ENCODE results near the gene TMEM114. TPM values are rescaled to one million over a fixed set of nuclear protein-coding genes. Genes with fewer than 3 reads are reported as not detected.

The TMEM114 gene
- total RNA-seq, 1 experiment from 2014 or later: not detected

DNA sequence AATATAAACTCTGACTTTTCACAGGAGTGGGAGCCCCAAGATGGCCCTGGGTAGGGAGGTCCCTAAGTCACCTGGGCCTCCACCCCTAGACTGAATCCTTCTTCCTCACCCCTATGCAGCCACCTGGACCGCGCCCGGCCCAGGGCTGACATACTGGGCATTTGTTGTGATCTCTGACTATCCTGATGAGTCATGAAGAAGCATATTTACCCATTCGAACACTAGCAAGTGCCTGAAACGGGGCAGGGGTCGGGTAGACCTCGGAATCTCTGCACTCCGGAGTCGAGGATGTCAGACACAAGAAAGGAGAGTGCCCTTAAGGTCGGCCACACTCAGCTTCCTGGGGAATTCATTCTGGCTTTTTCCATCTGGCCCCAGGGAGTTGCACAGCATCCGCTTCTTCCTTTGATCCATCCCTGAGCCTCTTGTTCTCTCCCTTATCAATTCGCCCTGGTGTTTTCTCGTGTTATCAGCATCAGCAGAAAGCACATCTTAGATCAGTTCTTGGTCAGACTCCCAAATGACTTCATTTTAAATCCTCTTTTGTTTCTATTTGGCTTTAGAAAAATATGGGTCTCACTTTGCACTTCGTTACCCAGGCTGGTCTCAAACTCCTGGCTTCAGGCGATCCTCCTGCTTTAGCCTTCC, 41.6 kb upstream of the TMEM114 start:
- H3K36me3 ChIP-seq (ENCODE audit: control insufficient read depth, insufficient read depth, low read length): peaks cover 5% of the 10 kb centered on the region

DNA sequence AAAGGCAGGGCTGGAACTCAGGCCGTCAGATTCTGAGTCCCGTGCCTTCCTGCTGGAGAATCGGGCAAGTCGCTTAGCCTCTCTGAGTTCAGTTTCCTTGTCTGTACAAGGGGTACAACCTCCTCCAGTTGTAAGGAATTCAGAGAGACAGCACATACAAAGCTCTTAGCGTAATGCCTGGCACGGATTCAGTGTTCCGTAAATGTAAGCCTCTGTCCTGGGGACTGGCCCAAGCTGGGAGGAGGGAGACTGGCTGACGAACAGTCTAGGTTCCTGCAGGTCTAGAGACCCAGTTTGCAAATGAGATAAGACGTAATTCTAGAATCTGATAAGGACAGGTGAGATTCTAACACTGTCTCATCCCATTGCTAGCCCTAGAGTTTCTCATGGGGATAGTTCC, 41.1 kb upstream of the TMEM114 start:
- ChIA-PET POLR2A (no interaction called here), CTCF (no interaction called here)
- Histone ChIP-seq H3K9me3 (ENCODE audit: control insufficient read depth, insufficient read depth, low read depth, low read length) (no peaks in the 10 kb centered on the region), H3K27me3 (ENCODE audit: control insufficient read depth, insufficient read depth, low read length) (no peaks in the 10 kb centered on the region), H3K27ac (ENCODE audit: low read length) (no peak overlapping the region), H3K4me3 (ENCODE audit: low read depth in 2 of 2, low read length in 2 of 2) (no peak overlapping the region), H3K4me1 (ENCODE audit: control insufficient read depth, insufficient read depth, low read length) (no peaks in the 10 kb centered on the region), H3K36me3 (ENCODE audit: control insufficient read depth, insufficient read depth, low read length) (peaks cover 5% of the 10 kb centered on the region)
- no peak for ATAC-seq
- intact Hi-C loops (cut with micrococcal nuclease; ENCODE audit: unreplicated experiment): no loop called here
- in situ Hi-C loops (cut with HindIII; ENCODE audit: low pct_unique_long_range_greater_than_20kb, low sequenced_read_pairs): no loop called here
- TF ChIP-seq, protein P1, sequence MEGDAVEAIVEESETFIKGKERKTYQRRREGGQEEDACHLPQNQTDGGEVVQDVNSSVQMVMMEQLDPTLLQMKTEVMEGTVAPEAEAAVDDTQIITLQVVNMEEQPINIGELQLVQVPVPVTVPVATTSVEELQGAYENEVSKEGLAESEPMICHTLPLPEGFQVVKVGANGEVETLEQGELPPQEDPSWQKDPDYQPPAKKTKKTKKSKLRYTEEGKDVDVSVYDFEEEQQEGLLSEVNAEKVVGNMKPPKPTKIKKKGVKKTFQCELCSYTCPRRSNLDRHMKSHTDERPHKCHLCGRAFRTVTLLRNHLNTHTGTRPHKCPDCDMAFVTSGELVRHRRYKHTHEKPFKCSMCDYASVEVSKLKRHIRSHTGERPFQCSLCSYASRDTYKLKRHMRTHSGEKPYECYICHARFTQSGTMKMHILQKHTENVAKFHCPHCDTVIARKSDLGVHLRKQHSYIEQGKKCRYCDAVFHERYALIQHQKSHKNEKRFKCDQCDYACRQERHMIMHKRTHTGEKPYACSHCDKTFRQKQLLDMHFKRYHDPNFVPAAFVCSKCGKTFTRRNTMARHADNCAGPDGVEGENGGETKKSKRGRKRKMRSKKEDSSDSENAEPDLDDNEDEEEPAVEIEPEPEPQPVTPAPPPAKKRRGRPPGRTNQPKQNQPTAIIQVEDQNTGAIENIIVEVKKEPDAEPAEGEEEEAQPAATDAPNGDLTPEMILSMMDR (IDR thresholded peaks at IDR 0.05): no peak
- TF ChIP-seq POLR2AphosphoS5 (IDR thresholded peaks at IDR 0.05; ENCODE audit: low read depth, low read length) (no peak), SIN3A (IDR thresholded peaks at IDR 0.05; ENCODE audit: borderline replicate concordance, insufficient read depth, low read depth, low read length) (no peak), TCF7L2 (IDR thresholded peaks at IDR 0.05; ENCODE audit: low read depth, low read length) (no peak)
- TF ChIP-seq, protein P2, sequence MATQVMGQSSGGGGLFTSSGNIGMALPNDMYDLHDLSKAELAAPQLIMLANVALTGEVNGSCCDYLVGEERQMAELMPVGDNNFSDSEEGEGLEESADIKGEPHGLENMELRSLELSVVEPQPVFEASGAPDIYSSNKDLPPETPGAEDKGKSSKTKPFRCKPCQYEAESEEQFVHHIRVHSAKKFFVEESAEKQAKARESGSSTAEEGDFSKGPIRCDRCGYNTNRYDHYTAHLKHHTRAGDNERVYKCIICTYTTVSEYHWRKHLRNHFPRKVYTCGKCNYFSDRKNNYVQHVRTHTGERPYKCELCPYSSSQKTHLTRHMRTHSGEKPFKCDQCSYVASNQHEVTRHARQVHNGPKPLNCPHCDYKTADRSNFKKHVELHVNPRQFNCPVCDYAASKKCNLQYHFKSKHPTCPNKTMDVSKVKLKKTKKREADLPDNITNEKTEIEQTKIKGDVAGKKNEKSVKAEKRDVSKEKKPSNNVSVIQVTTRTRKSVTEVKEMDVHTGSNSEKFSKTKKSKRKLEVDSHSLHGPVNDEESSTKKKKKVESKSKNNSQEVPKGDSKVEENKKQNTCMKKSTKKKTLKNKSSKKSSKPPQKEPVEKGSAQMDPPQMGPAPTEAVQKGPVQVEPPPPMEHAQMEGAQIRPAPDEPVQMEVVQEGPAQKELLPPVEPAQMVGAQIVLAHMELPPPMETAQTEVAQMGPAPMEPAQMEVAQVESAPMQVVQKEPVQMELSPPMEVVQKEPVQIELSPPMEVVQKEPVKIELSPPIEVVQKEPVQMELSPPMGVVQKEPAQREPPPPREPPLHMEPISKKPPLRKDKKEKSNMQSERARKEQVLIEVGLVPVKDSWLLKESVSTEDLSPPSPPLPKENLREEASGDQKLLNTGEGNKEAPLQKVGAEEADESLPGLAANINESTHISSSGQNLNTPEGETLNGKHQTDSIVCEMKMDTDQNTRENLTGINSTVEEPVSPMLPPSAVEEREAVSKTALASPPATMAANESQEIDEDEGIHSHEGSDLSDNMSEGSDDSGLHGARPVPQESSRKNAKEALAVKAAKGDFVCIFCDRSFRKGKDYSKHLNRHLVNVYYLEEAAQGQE (IDR thresholded peaks at IDR 0.05; ENCODE audit: insufficient read depth in 1 of 2, low read depth in 2 of 2, low read length in 1 of 2): no peak
- no TSS peak for BruUV-seq (replicated peaks)
- DNase-seq (ENCODE audit: low read depth, low spot score): no peak

More for the DNA sequence above, 41.6 kb upstream of the TMEM114 start:
- ChIA-PET CTCF (no interaction called here), POLR2A (no interaction called here)
- Histone ChIP-seq H3K9me3 (ENCODE audit: control insufficient read depth, insufficient read depth, low read depth, low read length) (no peaks in the 10 kb centered on the region), H3K27me3 (ENCODE audit: control insufficient read depth, insufficient read depth, low read length) (no peaks in the 10 kb centered on the region), H3K4me3 (ENCODE audit: low read depth in 2 of 2, low read length in 2 of 2) (no peak overlapping the region), H3K4me1 (ENCODE audit: control insufficient read depth, insufficient read depth, low read length) (no peaks in the 10 kb centered on the region), H3K27ac (ENCODE audit: low read length) (no peak overlapping the region)
- no TSS peak for BruUV-seq (replicated peaks)
- intact Hi-C loops (cut with micrococcal nuclease; ENCODE audit: unreplicated experiment): no loop called here
- ATAC-seq: no peak
- no peak for DNase-seq (ENCODE audit: low read depth, low spot score)
- TF ChIP-seq POLR2AphosphoS5 (IDR thresholded peaks at IDR 0.05; ENCODE audit: low read depth, low read length): no peak
- TF ChIP-seq, protein P2 (IDR thresholded peaks at IDR 0.05; ENCODE audit: insufficient read depth in 1 of 2, low read depth in 2 of 2, low read length in 1 of 2): no peak
- in situ Hi-C loops (cut with HindIII; ENCODE audit: low pct_unique_long_range_greater_than_20kb, low sequenced_read_pairs): no loop called here
